OCI-LY1 (cell line): ENCODE results near the gene NTNG1.

Source experiments
- H2AFZ ChIP-seq: fragments of 200-600 bp; sonication (generic), shearing (Covaris generic); 2 replicates; pipeline ENCODE4 v1.6.0; 2014; ENCODE audit warnings: antibody characterized with exemption, mild to moderate bottlenecking, low read length
- H3F3A ChIP-seq: fragments of 200-600 bp; sonication (generic), shearing (Covaris generic); 2 replicates; pipeline ENCODE4 v1.6.0; 2014; ENCODE audit warnings: mild to moderate bottlenecking, antibody characterized with exemption, low read length, moderate library complexity; ENCODE audit not compliant: insufficient read depth
- H3K27ac ChIP-seq: fragments of 200-600 bp; sonication (generic); 2 replicates; pipeline ENCODE4 v1.5.1; 2014; ENCODE audit warnings: low read length, mixed run types, mild to moderate bottlenecking, low read depth; ENCODE audit not compliant: poor library complexity, severe bottlenecking
- H3K27me3 ChIP-seq: fragments of 200-600 bp; sonication (generic); 2 replicates; pipeline ENCODE4 v1.6.0; 2014; ENCODE audit warnings: antibody characterized with exemption, mild to moderate bottlenecking, low read length, moderate library complexity; ENCODE audit not compliant: insufficient read depth
- H3K36me3 ChIP-seq: fragments of 200-600 bp; sonication (generic); 2 replicates; pipeline ENCODE4 v1.6.1; 2014; ENCODE audit warnings: mild to moderate bottlenecking, antibody characterized with exemption, low read length, moderate library complexity, mixed read lengths; ENCODE audit not compliant: insufficient read depth
- H3K4me1 ChIP-seq: fragments of 200-600 bp; sonication (generic); 2 replicates; pipeline ENCODE4 v1.5.1; 2014; ENCODE audit warnings: mild to moderate bottlenecking, low read length, moderate library complexity; ENCODE audit not compliant: insufficient read depth, severe bottlenecking
- H3K4me2 ChIP-seq: fragments of 200-600 bp; sonication (generic), shearing (Covaris generic); 2 replicates; pipeline ENCODE4 v1.6.1; 2014; ENCODE audit warnings: low read length
- H3K4me3 ChIP-seq: fragments of 200-600 bp; sonication (generic); 2 replicates; pipeline ENCODE4 v1.5.1; 2014; ENCODE audit warnings: low read length, low read depth, mild to moderate bottlenecking, mixed read lengths; ENCODE audit not compliant: poor library complexity, severe bottlenecking
- H3K79me2 ChIP-seq: fragments of 200-600 bp; shearing (Covaris generic); 2 replicates; pipeline ENCODE4 v1.6.1; 2016; ENCODE audit warnings: mixed run types, low read length, mixed read lengths; ENCODE audit not compliant: insufficient read depth
- H3K9ac ChIP-seq: fragments of 200-600 bp; sonication (generic), shearing (Covaris generic); 2 replicates; pipeline ENCODE4 v1.6.1; 2014; ENCODE audit warnings: mild to moderate bottlenecking, low read length, mixed read lengths
- H3K9me2 ChIP-seq: fragments of 200-600 bp; sonication (generic), shearing (Covaris generic); 2 replicates; pipeline ENCODE4 v1.6.1; 2014; ENCODE audit warnings: low read depth, mild to moderate bottlenecking, low read length, mixed read lengths
- H3K9me3 ChIP-seq: fragments of 200-600 bp; shearing (Covaris generic); 2 replicates; pipeline ENCODE4 v1.6.1; 2014; ENCODE audit warnings: low read length, mixed read lengths
- H4K20me1 ChIP-seq: fragments of 200-600 bp; sonication (generic), shearing (Covaris generic); 2 replicates; pipeline ENCODE4 v1.6.0; 2016; ENCODE audit warnings: mild to moderate bottlenecking, low read length; ENCODE audit not compliant: insufficient read depth
- EZH2 ChIP-seq: fragments of 200-600 bp; sonication (generic), shearing (Covaris generic); IDR thresholded peaks from 2 replicates; pipeline ENCODE4 v1.8.0; 2017; ENCODE audit warnings: borderline replicate concordance, mixed run types, mild to moderate bottlenecking, antibody characterized with exemption, low read length, moderate library complexity, mixed read lengths
- TF ChIP-seq, protein P1 (sequence below): fragments of 200-600 bp; sonication (generic), shearing (Covaris generic); IDR thresholded peaks from 2 replicates; pipeline ENCODE4 v1.5.1; 2017; ENCODE audit warnings: mild to moderate bottlenecking, antibody characterized with exemption, low read length, moderate library complexity, mixed read lengths

NTNG1 gene

DNA sequence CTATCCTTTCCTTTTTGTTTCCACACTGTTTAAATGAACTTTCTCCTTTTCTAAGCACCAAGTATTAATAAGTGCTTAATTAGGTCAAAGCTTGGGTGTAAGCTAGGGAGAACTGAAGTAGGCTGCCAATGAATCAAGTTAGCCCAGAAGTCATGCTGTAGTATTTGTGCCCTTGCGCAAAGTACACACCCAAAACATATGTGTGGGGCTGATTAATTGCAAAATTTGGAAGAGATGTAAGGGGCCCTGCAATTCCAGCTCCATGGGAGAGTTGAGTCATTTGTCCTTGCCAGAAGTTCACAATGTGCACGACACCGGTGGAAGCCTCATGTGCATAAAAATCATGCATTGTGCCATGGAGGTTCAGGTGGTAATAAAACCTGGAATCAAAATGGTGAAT lies 18.6 kb upstream of the NTNG1 start:
- Histone ChIP-seq H3K79me2 (no peaks in the 10 kb centered on the region), H4K20me1 (no peaks in the 10 kb centered on the region), H3K4me1 (no peaks in the 10 kb centered on the region), H3K4me3 (no peak overlapping the region), H3F3A (no peaks in the 10 kb centered on the region), H3K9ac (no peak overlapping the region), H3K27me3 (no peaks in the 10 kb centered on the region), H3K27ac (no peak overlapping the region), H3K4me2 (no peak overlapping the region), H3K36me3 (no peaks in the 10 kb centered on the region), H3K9me2 (no peaks in the 10 kb centered on the region), H3K9me3 (no peaks in the 10 kb centered on the region), H2AFZ (no peak overlapping the region)
- TF ChIP-seq, protein P1, sequence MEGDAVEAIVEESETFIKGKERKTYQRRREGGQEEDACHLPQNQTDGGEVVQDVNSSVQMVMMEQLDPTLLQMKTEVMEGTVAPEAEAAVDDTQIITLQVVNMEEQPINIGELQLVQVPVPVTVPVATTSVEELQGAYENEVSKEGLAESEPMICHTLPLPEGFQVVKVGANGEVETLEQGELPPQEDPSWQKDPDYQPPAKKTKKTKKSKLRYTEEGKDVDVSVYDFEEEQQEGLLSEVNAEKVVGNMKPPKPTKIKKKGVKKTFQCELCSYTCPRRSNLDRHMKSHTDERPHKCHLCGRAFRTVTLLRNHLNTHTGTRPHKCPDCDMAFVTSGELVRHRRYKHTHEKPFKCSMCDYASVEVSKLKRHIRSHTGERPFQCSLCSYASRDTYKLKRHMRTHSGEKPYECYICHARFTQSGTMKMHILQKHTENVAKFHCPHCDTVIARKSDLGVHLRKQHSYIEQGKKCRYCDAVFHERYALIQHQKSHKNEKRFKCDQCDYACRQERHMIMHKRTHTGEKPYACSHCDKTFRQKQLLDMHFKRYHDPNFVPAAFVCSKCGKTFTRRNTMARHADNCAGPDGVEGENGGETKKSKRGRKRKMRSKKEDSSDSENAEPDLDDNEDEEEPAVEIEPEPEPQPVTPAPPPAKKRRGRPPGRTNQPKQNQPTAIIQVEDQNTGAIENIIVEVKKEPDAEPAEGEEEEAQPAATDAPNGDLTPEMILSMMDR, result no peak
- no peak for TF ChIP-seq EZH2

- Histone ChIP-seq H3K36me3 (no peaks in the 10 kb centered on the region), H3K9me2 (no peaks in the 10 kb centered on the region), H3K4me3 (no peak overlapping the region), H3K4me2 (no peak overlapping the region), H3K9me3 (no peaks in the 10 kb centered on the region), H3K27ac (no peak overlapping the region), H3K4me1 (no peaks in the 10 kb centered on the region), H3K27me3 (no peaks in the 10 kb centered on the region), H3K9ac (no peak overlapping the region), H3K79me2 (no peaks in the 10 kb centered on the region), H4K20me1 (no peaks in the 10 kb centered on the region), H2AFZ (no peak overlapping the region), H3F3A (no peaks in the 10 kb centered on the region)
- no peak for TF ChIP-seq EZH2
- TF ChIP-seq, protein P1, result no peak
Measured at GRCh38 chr1:107123741-107124140, 17.1 kb upstream of the NTNG1 start.

DNA sequence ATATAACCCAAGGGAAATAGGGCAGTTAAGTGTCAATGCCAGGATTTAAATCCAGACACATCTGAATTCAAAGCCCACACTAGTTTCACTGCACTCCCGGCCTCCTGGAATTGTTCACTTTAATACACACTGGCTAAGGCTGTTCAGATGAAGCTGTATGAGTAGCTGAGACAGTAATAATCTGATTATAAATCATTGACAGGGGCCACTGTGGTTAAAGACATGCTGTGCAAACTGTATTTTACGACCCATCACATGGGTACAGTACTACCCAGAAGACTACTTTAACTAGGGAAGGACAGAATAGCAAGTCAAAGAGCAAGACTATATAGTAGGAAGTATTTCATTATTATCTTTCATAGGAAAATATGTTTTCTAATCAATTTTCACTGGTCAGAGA lies 16.1 kb upstream of the NTNG1 start:
- Histone ChIP-seq H3K4me3 (no peak overlapping the region), H4K20me1 (no peaks in the 10 kb centered on the region), H3K9me3 (no peaks in the 10 kb centered on the region), H3K27me3 (no peaks in the 10 kb centered on the region), H3K4me2 (no peak overlapping the region), H3K27ac (no peak overlapping the region), H3K9ac (no peak overlapping the region), H3K4me1 (no peaks in the 10 kb centered on the region), H3K36me3 (no peaks in the 10 kb centered on the region), H3K9me2 (no peaks in the 10 kb centered on the region), H3K79me2 (no peaks in the 10 kb centered on the region), H3F3A (no peaks in the 10 kb centered on the region), H2AFZ (no peak overlapping the region)
- TF ChIP-seq EZH2, result no peak
- TF ChIP-seq, protein P1, result no peak
